ENCODE data around the gene ENOX2.

The ENOX2 gene

GRCh38 chrX:130885996-130886395 is 17.0 kb downstream of the ENOX2 start:
- FAIRE-seq (no peak), DNase-seq (ENCODE audit: insufficient read length, low spot score) (no peak)
- TF ChIP-seq SPI1 (IDR thresholded peaks at IDR 0.05; ENCODE audit: low read depth, low read length) (no peak), POLR2AphosphoS5 (IDR thresholded peaks at IDR 0.05; ENCODE audit: low read depth, low read length) (no peak), PAX5 (IDR thresholded peaks at IDR 0.05; ENCODE audit: insufficient read depth, low read length, severe bottlenecking) (no peak), POLR2A (IDR thresholded peaks at IDR 0.05; ENCODE audit: low read depth, low read length) (no peak), POU2F2 (IDR thresholded peaks at IDR 0.05; ENCODE audit: low read depth, low read length) (no peak), TAF1 (IDR thresholded peaks at IDR 0.05; ENCODE audit: low read depth, low read length) (no peak)

- no peak for TF ChIP-seq TAF1 (IDR thresholded peaks at IDR 0.05; ENCODE audit: low read depth, low read length)
- TF ChIP-seq POU2F2 (IDR thresholded peaks at IDR 0.05; ENCODE audit: low read depth, low read length): no peak
- no peak for TF ChIP-seq POLR2AphosphoS5 (IDR thresholded peaks at IDR 0.05; ENCODE audit: low read depth, low read length)
- no peak for TF ChIP-seq SPI1 (IDR thresholded peaks at IDR 0.05; ENCODE audit: low read depth, low read length)
- TF ChIP-seq PAX5 (IDR thresholded peaks at IDR 0.05; ENCODE audit: insufficient read depth, low read length, severe bottlenecking): no peak
- TF ChIP-seq POLR2A (IDR thresholded peaks at IDR 0.05; ENCODE audit: low read depth, low read length): no peak
- FAIRE-seq: no peak
These were observed 17.5 kb downstream of the ENOX2 start for GRCh38 chrX:130885508-130885907.

GRCh38 chrX:130884627-130885026 is 18.4 kb downstream of the ENOX2 start:
- no peak for FAIRE-seq
- no peak for DNase-seq (ENCODE audit: insufficient read length, low spot score)

More at GRCh38 chrX:130885508-130885907, 17.5 kb downstream of the ENOX2 start:
- no peak for DNase-seq (ENCODE audit: insufficient read length, low spot score)

GRCh38 chrX:130879869-130880268 is 23.1 kb downstream of the ENOX2 start:
- TF ChIP-seq POLR2AphosphoS5 (IDR thresholded peaks at IDR 0.05; ENCODE audit: low read depth, low read length): no peak
- TF ChIP-seq PAX5 (IDR thresholded peaks at IDR 0.05; ENCODE audit: insufficient read depth, low read length, severe bottlenecking): no peak
- no peak for TF ChIP-seq SPI1 (IDR thresholded peaks at IDR 0.05; ENCODE audit: low read depth, low read length)
- no peak for TF ChIP-seq POU2F2 (IDR thresholded peaks at IDR 0.05; ENCODE audit: low read depth, low read length)
- TF ChIP-seq TAF1 (IDR thresholded peaks at IDR 0.05; ENCODE audit: low read depth, low read length): no peak
- TF ChIP-seq POLR2A (IDR thresholded peaks at IDR 0.05; ENCODE audit: low read depth, low read length): no peak
- FAIRE-seq (no peak), DNase-seq (ENCODE audit: insufficient read length, low spot score) (no peak)

More at GRCh38 chrX:130884627-130885026, 18.4 kb downstream of the ENOX2 start:
- TF ChIP-seq TAF1 (IDR thresholded peaks at IDR 0.05; ENCODE audit: low read depth, low read length) (no peak), POLR2AphosphoS5 (IDR thresholded peaks at IDR 0.05; ENCODE audit: low read depth, low read length) (no peak), PAX5 (IDR thresholded peaks at IDR 0.05; ENCODE audit: insufficient read depth, low read length, severe bottlenecking) (no peak)

DNA sequence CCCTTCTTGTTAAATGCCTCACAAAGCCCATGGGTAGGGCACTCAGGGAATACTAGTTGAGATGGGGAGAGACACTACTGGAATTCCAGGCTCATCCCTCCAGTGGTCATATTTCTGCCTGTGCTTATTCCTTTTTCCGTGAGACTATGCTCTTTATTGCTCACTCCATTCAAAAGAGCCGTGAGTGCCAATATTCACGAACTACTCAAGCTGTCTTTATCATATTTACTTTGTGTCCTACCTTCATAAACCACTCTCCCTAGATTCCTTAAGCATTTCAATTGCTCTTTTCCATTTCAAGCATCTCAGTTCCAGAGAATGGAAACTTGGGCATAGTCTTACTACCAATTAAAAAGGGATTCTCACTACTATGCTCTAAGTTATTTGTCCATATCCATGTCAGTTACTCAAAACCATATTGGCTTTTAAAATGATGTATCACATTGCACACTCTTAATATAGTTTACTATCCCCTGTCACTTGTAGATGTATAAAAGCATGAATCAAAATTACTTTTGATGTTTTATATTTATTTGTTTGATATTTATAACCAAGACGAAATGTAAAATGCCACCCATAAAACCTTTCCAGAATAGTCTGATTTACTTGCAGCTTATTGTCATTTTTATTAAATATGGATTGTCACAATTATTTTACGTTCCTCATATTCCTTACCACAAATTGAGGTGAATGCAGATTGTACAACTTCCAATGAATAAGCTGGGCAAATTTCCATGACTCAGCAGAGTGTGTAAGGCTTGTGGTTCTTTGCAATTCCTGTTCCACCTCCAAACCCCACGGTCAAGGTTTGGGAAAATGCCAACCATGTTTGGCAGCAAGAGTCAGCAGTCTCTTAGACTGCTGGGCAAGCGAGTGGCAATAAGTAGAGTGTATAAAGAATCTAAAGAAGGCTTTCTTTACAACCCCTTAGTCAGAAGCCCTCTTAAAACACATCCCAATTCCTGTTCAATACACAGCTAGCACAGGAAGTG is 24.4 kb downstream of the ENOX2 start:
- FAIRE-seq (no peak), DNase-seq (ENCODE audit: insufficient read length, low spot score) (no peak)
- TF ChIP-seq TAF1 (IDR thresholded peaks at IDR 0.05; ENCODE audit: low read depth, low read length) (no peak), POLR2AphosphoS5 (IDR thresholded peaks at IDR 0.05; ENCODE audit: low read depth, low read length) (no peak), POLR2A (IDR thresholded peaks at IDR 0.05; ENCODE audit: low read depth, low read length) (no peak), SPI1 (IDR thresholded peaks at IDR 0.05; ENCODE audit: low read depth, low read length) (no peak), PAX5 (IDR thresholded peaks at IDR 0.05; ENCODE audit: insufficient read depth, low read length, severe bottlenecking) (no peak), POU2F2 (IDR thresholded peaks at IDR 0.05; ENCODE audit: low read depth, low read length) (no peak)

DNA sequence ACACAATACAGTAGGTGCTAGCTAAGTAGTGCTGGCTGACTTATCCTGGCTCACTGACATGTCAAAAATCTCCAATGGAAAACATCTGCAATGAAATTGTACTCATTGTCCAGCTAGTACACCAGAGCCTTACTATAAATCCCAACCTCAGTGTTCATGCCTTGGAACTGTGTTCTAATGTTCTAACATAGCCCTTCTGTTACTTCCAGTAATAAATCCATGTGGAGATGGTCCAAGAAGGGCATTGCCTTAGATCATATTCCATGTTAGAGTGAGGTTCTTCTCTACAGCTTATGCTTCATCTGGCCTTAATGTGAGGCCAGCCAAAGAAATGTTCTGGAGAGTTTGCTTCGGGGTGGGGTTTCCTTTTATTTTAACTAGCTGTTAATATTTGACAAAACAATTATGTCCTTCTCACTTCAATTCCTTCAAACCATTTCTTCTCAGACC is 25.1 kb downstream of the ENOX2 start:
- FAIRE-seq (no peak), DNase-seq (ENCODE audit: insufficient read length, low spot score) (no peak)
- TF ChIP-seq POLR2A (IDR thresholded peaks at IDR 0.05; ENCODE audit: low read depth, low read length) (no peak), PAX5 (IDR thresholded peaks at IDR 0.05; ENCODE audit: insufficient read depth, low read length, severe bottlenecking) (no peak), POU2F2 (IDR thresholded peaks at IDR 0.05; ENCODE audit: low read depth, low read length) (no peak), SPI1 (IDR thresholded peaks at IDR 0.05; ENCODE audit: low read depth, low read length) (no peak), TAF1 (IDR thresholded peaks at IDR 0.05; ENCODE audit: low read depth, low read length) (no peak), POLR2AphosphoS5 (IDR thresholded peaks at IDR 0.05; ENCODE audit: low read depth, low read length) (no peak)

DNA sequence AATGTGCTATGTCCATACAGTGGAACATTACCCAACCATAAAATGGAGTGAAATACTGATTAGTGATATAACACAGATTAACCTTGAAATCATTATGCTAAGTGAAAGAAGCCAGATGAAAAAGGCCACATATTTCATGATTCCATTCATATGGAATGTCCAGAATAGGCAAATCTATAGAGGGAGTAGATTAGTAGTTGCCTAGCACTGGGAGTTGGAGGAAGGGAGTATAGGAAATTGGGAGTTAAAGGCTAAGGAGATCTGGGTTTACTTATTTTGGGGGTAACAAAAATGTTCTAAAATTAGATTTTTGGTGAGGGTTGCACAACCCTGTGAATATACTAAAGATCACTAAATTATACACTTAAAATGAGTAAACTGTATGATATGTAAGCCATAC is 26.8 kb downstream of the ENOX2 start:
- TF ChIP-seq POU2F2 (IDR thresholded peaks at IDR 0.05; ENCODE audit: low read depth, low read length) (no peak), PAX5 (IDR thresholded peaks at IDR 0.05; ENCODE audit: insufficient read depth, low read length, severe bottlenecking) (no peak), POLR2A (IDR thresholded peaks at IDR 0.05; ENCODE audit: low read depth, low read length) (no peak), TAF1 (IDR thresholded peaks at IDR 0.05; ENCODE audit: low read depth, low read length) (no peak), POLR2AphosphoS5 (IDR thresholded peaks at IDR 0.05; ENCODE audit: low read depth, low read length) (no peak), SPI1 (IDR thresholded peaks at IDR 0.05; ENCODE audit: low read depth, low read length) (no peak)
- no peak for DNase-seq (ENCODE audit: insufficient read length, low spot score)
- FAIRE-seq: peak; percentile 74

GRCh38 chrX:130874751-130875150 is 28.3 kb downstream of the ENOX2 start:
- DNase-seq (ENCODE audit: insufficient read length, low spot score): no peak
- no peak for FAIRE-seq
- TF ChIP-seq SPI1 (IDR thresholded peaks at IDR 0.05; ENCODE audit: low read depth, low read length): no peak
- no peak for TF ChIP-seq POLR2AphosphoS5 (IDR thresholded peaks at IDR 0.05; ENCODE audit: low read depth, low read length)
- no peak for TF ChIP-seq POLR2A (IDR thresholded peaks at IDR 0.05; ENCODE audit: low read depth, low read length)
- TF ChIP-seq TAF1 (IDR thresholded peaks at IDR 0.05; ENCODE audit: low read depth, low read length): no peak
- TF ChIP-seq PAX5 (IDR thresholded peaks at IDR 0.05; ENCODE audit: insufficient read depth, low read length, severe bottlenecking): no peak
- TF ChIP-seq POU2F2 (IDR thresholded peaks at IDR 0.05; ENCODE audit: low read depth, low read length): no peak

- DNase-seq (ENCODE audit: insufficient read length, low spot score) (no peak), FAIRE-seq (no peak)
- TF ChIP-seq TAF1 (IDR thresholded peaks at IDR 0.05; ENCODE audit: low read depth, low read length) (no peak), PAX5 (IDR thresholded peaks at IDR 0.05; ENCODE audit: insufficient read depth, low read length, severe bottlenecking) (no peak), POLR2A (IDR thresholded peaks at IDR 0.05; ENCODE audit: low read depth, low read length) (no peak), SPI1 (IDR thresholded peaks at IDR 0.05; ENCODE audit: low read depth, low read length) (no peak), POLR2AphosphoS5 (IDR thresholded peaks at IDR 0.05; ENCODE audit: low read depth, low read length) (no peak), POU2F2 (IDR thresholded peaks at IDR 0.05; ENCODE audit: low read depth, low read length) (no peak)
These were observed 33.8 kb downstream of the ENOX2 start for GRCh38 chrX:130869239-130869638.
